ENCODE measurements around the gene SLC12A1. TPM values are rescaled to one million over a fixed set of nuclear protein-coding genes. Genes with fewer than 3 reads are reported as not detected.

SLC12A1 gene
- total RNA-seq, 1 donor from 2014 or later, result not detected

GRCh38 chr15:48221885-48222284 lies 15.8 kb downstream of the SLC12A1 start:
- Histone ChIP-seq H3K4me1 (peaks cover 3 to 40% of the 10 kb centered on the region in 2 donors), H3K4me3 (peak overlapping the region in 1 of 2 donors; percentile 35), H3K27ac (peak overlapping the region; percentile 79 to 87), H3K9me3 (no peaks in the 10 kb centered on the region), H3K36me3 (no peaks in the 10 kb centered on the region), H3K27me3 (no peaks in the 10 kb centered on the region)
- intact Hi-C loops (cut with DNase I), result loop anchor here (2.0 to 10.0 kb wide), 6 partner anchors 43 to 747 kb away; partner anchors contain the start of genes MYEF2 and SEMA6D
- peak in 1 of 2 donors; percentile 88 for DNase-seq (ENCODE audit: low spot score in 2 of 2)
- no peak for TF ChIP-seq CTCF (IDR thresholded peaks at IDR 0.05)

- no peak for TF ChIP-seq CTCF (IDR thresholded peaks at IDR 0.05)
- no peaks in the 10 kb centered on the region for H3K9me3 ChIP-seq
- no peaks in the 10 kb centered on the region for H3K27me3 ChIP-seq
- intact Hi-C loops (cut with DNase I), result loop anchor here (2.0 to 10.0 kb wide), 5 partner anchors 64 to 748 kb away; partner anchors contain the start of gene SEMA6D
- peak overlapping the region; percentile 8 to 35 for H3K4me3 ChIP-seq
- H3K27ac ChIP-seq, result peak overlapping the region; percentile 79 to 87
- no peaks in the 10 kb centered on the region for H3K36me3 ChIP-seq
- DNase-seq (ENCODE audit: low spot score in 2 of 2), result no peak
- H3K4me1 ChIP-seq, result peaks cover 3 to 41% of the 10 kb centered on the region in 2 donors
Observed at GRCh38 chr15:48222627-48223026, 16.5 kb downstream of the SLC12A1 start.

GRCh38 chr15:48225771-48226170 lies 19.7 kb downstream of the SLC12A1 start:
- H3K4me1 ChIP-seq, result peaks cover 3 to 37% of the 10 kb centered on the region in 2 donors
- no peaks in the 10 kb centered on the region for H3K9me3 ChIP-seq
- no peak overlapping the region for H3K4me3 ChIP-seq
- no peaks in the 10 kb centered on the region for H3K36me3 ChIP-seq
- TF ChIP-seq CTCF (IDR thresholded peaks at IDR 0.05), result no peak
- peak overlapping the region; percentile 43 to 50 for H3K27ac ChIP-seq
- intact Hi-C loops (cut with DNase I), result loop anchor here (10.0 kb wide), 1 partner anchor 751 kb away; no protein-coding TSS in a partner anchor
- no peak for DNase-seq (ENCODE audit: low spot score in 2 of 2)
- H3K27me3 ChIP-seq, result no peaks in the 10 kb centered on the region

GRCh38 chr15:48230498-48230897 lies 24.4 kb downstream of the SLC12A1 start:
- H3K9me3 ChIP-seq, result no peaks in the 10 kb centered on the region
- no peak overlapping the region for H3K4me3 ChIP-seq

GRCh38 chr15:48233246-48233645 lies 27.1 kb downstream of the SLC12A1 start:
- Histone ChIP-seq H3K27ac (no peak overlapping the region), H3K36me3 (no peaks in the 10 kb centered on the region), H3K27me3 (no peaks in the 10 kb centered on the region), H3K4me1 (no peaks in the 10 kb centered on the region), H3K9me3 (no peaks in the 10 kb centered on the region), H3K4me3 (no peak overlapping the region)
- intact Hi-C loops (cut with DNase I), result no loop called here
- no peak for DNase-seq (ENCODE audit: low spot score in 2 of 2)
- TF ChIP-seq CTCF (IDR thresholded peaks at IDR 0.05), result no peak

More at GRCh38 chr15:48230498-48230897, 24.4 kb downstream of the SLC12A1 start:
- DNase-seq (ENCODE audit: low spot score in 2 of 2), result no peak
- Histone ChIP-seq H3K27me3 (no peaks in the 10 kb centered on the region), H3K27ac (no peak overlapping the region), H3K36me3 (no peaks in the 10 kb centered on the region), H3K4me1 (peaks cover 0 to 12% of the 10 kb centered on the region in 2 donors)
- no peak for TF ChIP-seq CTCF (IDR thresholded peaks at IDR 0.05)
- intact Hi-C loops (cut with DNase I), result no loop called here

GRCh38 chr15:48239334-48239733 lies 33.2 kb downstream of the SLC12A1 start:
- Histone ChIP-seq H3K27me3 (no peaks in the 10 kb centered on the region), H3K36me3 (no peaks in the 10 kb centered on the region), H3K4me1 (no peaks in the 10 kb centered on the region), H3K9me3 (no peaks in the 10 kb centered on the region), H3K27ac (no peak overlapping the region), H3K4me3 (no peak overlapping the region)
- no peak for DNase-seq (ENCODE audit: low spot score in 2 of 2)
- no peak for TF ChIP-seq CTCF (IDR thresholded peaks at IDR 0.05)
- intact Hi-C loops (cut with DNase I), result no loop called here
